GM20431 (cell line): ENCODE results near the gene XYLT1.
"Not testable (repeated sequence)": the region's sequence is repeated elsewhere in the genome, so short reads cannot be mapped to it uniquely, and the experiment has no call there.

Source experiments
- in situ Hi-C: fragments of 300-500 bp; cut with MseI, MboI; formaldehyde crosslinking; loops from one replicate; pipeline ENCODE4 v1.15.0; 2020; ENCODE audit warnings: low sequenced_read_pairs; ENCODE audit not compliant: unreplicated experiment

XYLT1 gene

GRCh38 chr16:17470908-17471718, at the start of gene XYLT1:
TSS of gene XYLT1 (minus strand) at chr16:17470960. CDS start at chr16:17470796, 164 bp downstream.
- in situ Hi-C loops: no loop called here

- in situ Hi-C loops: no loop called here
These were observed 49.4 kb upstream of the XYLT1 start for GRCh38 chr16:17520111-17520510.

GRCh38 chr16:17519101-17519955, 48.6 kb upstream of the XYLT1 start:
- in situ Hi-C loops: no loop called here

- in situ Hi-C loops: no loop called here
These were observed 47.7 kb upstream of the XYLT1 start for GRCh38 chr16:17518441-17518840.

GRCh38 chr16:17515421-17516210, 44.9 kb upstream of the XYLT1 start:
- in situ Hi-C loops: no loop called here

GRCh38 chr16:17512636-17513220, 42.0 kb upstream of the XYLT1 start:
- in situ Hi-C loops: no loop called here

- in situ Hi-C loops: no loop called here
These were observed 40.6 kb upstream of the XYLT1 start for GRCh38 chr16:17511340-17511739.

GRCh38 chr16:17510567-17510966, 39.8 kb upstream of the XYLT1 start:
- in situ Hi-C loops: no loop called here

- in situ Hi-C loops: no loop called here
These were observed 38.4 kb upstream of the XYLT1 start for GRCh38 chr16:17509194-17509593.

GRCh38 chr16:17508303-17508702, 37.5 kb upstream of the XYLT1 start:
- in situ Hi-C loops: no loop called here

- in situ Hi-C loops: not testable (repeated sequence)
These were observed 36.8 kb upstream of the XYLT1 start for GRCh38 chr16:17507516-17507915.

GRCh38 chr16:17505828-17506227, 35.1 kb upstream of the XYLT1 start:
- in situ Hi-C loops: not testable (repeated sequence)

- in situ Hi-C loops: no loop called here
These were observed 33.3 kb upstream of the XYLT1 start for GRCh38 chr16:17504050-17504449.

- in situ Hi-C loops: no loop called here
These were observed 32.6 kb upstream of the XYLT1 start for GRCh38 chr16:17503331-17503730.

GRCh38 chr16:17501321-17501720, 30.6 kb upstream of the XYLT1 start:
- in situ Hi-C loops: no loop called here

- in situ Hi-C loops: no loop called here
These were observed 28.6 kb upstream of the XYLT1 start for GRCh38 chr16:17499223-17499902.

GRCh38 chr16:17497648-17498047, 26.9 kb upstream of the XYLT1 start:
- in situ Hi-C loops: no loop called here

GRCh38 chr16:17496891-17497290, 26.1 kb upstream of the XYLT1 start:
- in situ Hi-C loops: no loop called here

GRCh38 chr16:17493012-17493411, 22.3 kb upstream of the XYLT1 start:
- in situ Hi-C loops: no loop called here
